ENCODE results near the gene FAM177A1.

DNA sequence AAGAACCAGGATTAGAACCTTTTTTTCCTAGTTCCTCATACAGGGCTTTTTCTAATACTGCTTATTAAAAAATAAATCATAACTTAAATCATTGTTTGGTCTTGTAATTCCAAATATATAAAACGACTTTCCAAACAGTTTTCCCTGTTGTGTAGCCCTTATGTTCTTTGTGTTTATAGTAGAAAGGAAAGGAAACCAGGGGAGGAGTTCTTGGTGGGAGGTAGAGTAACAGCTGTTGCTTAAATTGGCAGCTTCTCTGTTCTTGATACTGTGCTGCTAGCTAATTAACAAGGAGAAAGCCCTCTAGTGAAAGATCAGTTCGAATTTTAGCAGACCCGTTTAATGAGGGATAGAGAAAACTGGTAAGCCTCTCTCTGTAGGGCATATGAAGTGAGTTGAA is 48.3 kb upstream of the FAM177A1 start:
- TF ChIP-seq, protein P1, sequence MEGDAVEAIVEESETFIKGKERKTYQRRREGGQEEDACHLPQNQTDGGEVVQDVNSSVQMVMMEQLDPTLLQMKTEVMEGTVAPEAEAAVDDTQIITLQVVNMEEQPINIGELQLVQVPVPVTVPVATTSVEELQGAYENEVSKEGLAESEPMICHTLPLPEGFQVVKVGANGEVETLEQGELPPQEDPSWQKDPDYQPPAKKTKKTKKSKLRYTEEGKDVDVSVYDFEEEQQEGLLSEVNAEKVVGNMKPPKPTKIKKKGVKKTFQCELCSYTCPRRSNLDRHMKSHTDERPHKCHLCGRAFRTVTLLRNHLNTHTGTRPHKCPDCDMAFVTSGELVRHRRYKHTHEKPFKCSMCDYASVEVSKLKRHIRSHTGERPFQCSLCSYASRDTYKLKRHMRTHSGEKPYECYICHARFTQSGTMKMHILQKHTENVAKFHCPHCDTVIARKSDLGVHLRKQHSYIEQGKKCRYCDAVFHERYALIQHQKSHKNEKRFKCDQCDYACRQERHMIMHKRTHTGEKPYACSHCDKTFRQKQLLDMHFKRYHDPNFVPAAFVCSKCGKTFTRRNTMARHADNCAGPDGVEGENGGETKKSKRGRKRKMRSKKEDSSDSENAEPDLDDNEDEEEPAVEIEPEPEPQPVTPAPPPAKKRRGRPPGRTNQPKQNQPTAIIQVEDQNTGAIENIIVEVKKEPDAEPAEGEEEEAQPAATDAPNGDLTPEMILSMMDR (IDR thresholded peaks at IDR 0.05): no peak
- no peak for TF ChIP-seq POLR2A (IDR thresholded peaks at IDR 0.05)
- no peak for TF ChIP-seq EP300 (IDR thresholded peaks at IDR 0.05)
